ENCODE measurements around the gene GCFC2. TPM values are rescaled to one million over a fixed set of nuclear protein-coding genes. Genes with fewer than 3 reads are reported as not detected.
"Not testable (repeated sequence)": the region's sequence is repeated elsewhere in the genome, so short reads cannot be mapped to it uniquely, and the experiment has no call there.

GCFC2 gene
- 11.3 and 16.7 TPM in 2 replicates for total RNA-seq (2014; rRNA removed; shearing (Covaris generic))

GRCh38 chr2:75710577-75711253 lies at the start of gene GCFC2:
Gene GCFC2, minus strand, starts transcription at chr2:75710915. Its CDS starts 60 bp downstream, at chr2:75710855.
- peak; percentile 85 for DNase-seq (ENCODE audit: low spot score)

- no peak for DNase-seq (ENCODE audit: low spot score)
Observed at GRCh38 chr2:75752828-75753227, 42.1 kb upstream of the GCFC2 start.

GRCh38 chr2:75751824-75752468 lies 41.2 kb upstream of the GCFC2 start:
- DNase-seq (ENCODE audit: low spot score): no peak

GRCh38 chr2:75751360-75751759 lies 40.6 kb upstream of the GCFC2 start:
- DNase-seq (ENCODE audit: low spot score): no peak

- DNase-seq (ENCODE audit: low spot score): no peak
Observed at GRCh38 chr2:75737961-75738360, 27.2 kb upstream of the GCFC2 start.

GRCh38 chr2:75736276-75736675 lies 25.6 kb upstream of the GCFC2 start:
- no peak for DNase-seq (ENCODE audit: low spot score)

GRCh38 chr2:75729861-75730260 lies 19.1 kb upstream of the GCFC2 start:
- peak; percentile 31 for DNase-seq (ENCODE audit: low spot score)

GRCh38 chr2:75728614-75729419 lies 18.1 kb upstream of the GCFC2 start:
- no peak for DNase-seq (ENCODE audit: low spot score)

- no peak for DNase-seq (ENCODE audit: low spot score)
Observed at GRCh38 chr2:75722687-75723086, 12.0 kb upstream of the GCFC2 start.

GRCh38 chr2:75720525-75720924 lies 9.8 kb upstream of the GCFC2 start:
- DNase-seq (ENCODE audit: low spot score): no peak

- DNase-seq (ENCODE audit: low spot score): no peak
Observed at GRCh38 chr2:75719616-75720015, 8.9 kb upstream of the GCFC2 start.

GRCh38 chr2:75716406-75716805 lies 5.7 kb upstream of the GCFC2 start:
- DNase-seq (ENCODE audit: low spot score): peak; percentile 16

- DNase-seq (ENCODE audit: low spot score): not testable (repeated sequence)
Observed at GRCh38 chr2:75711590-75711989, 875 bp upstream of the GCFC2 start.

- no peak for DNase-seq (ENCODE audit: low spot score)
Observed at GRCh38 chr2:75710220-75710576, 517 bp downstream of the GCFC2 start.

GRCh38 chr2:75709297-75709696 lies 1.4 kb downstream of the GCFC2 start:
- peak; percentile 21 for DNase-seq (ENCODE audit: low spot score)

- DNase-seq (ENCODE audit: low spot score): no peak
Observed at GRCh38 chr2:75707901-75708300, 2.8 kb downstream of the GCFC2 start.

GRCh38 chr2:75705921-75706320 lies 4.8 kb downstream of the GCFC2 start:
- DNase-seq (ENCODE audit: low spot score): no peak

- DNase-seq (ENCODE audit: low spot score): no peak
Observed at GRCh38 chr2:75703589-75704287, 7.0 kb downstream of the GCFC2 start.

- no peak for DNase-seq (ENCODE audit: low spot score)
Observed at GRCh38 chr2:75702593-75702992, 8.1 kb downstream of the GCFC2 start.

- DNase-seq (ENCODE audit: low spot score): no peak
Observed at GRCh38 chr2:75698918-75699317, 11.8 kb downstream of the GCFC2 start.

GRCh38 chr2:75688196-75688595 lies 22.5 kb downstream of the GCFC2 start:
- no peak for DNase-seq (ENCODE audit: low spot score)

- not testable (repeated sequence) for DNase-seq (ENCODE audit: low spot score)
Observed at GRCh38 chr2:75683430-75683829, 27.3 kb downstream of the GCFC2 start.
